Measurements from ENCODE around the gene LDB2. TPM values are rescaled to one million over a fixed set of nuclear protein-coding genes. Genes with fewer than 3 reads are reported as not detected.
"Not testable (repeated sequence)": the region's sequence is repeated elsewhere in the genome, so short reads cannot be mapped to it uniquely, and the experiment has no call there.

The LDB2 gene
- total and polyA plus RNA-seq, 2 donors, result 29.0 to 142 TPM

DNA sequence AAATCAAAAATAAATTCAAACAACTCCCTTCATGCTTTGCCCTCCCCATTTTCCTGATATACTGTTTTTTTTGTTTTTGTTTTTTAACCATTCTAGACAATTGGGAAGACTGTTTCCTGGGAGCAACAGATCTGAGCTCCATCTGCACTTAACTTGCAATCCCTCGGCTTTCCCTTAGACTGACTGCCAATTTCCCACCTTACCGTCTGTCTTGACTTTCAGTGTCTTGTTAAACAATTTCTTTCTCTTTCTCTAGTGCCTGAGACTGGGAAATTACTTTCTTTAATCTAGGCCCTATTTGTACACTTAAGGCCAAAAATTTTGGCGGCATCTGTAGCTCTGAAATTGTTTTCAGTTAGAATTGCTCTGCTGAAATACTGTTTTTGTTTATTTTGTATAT, 326.3 kb downstream of the LDB2 start:
- Histone ChIP-seq H3K4me1 (ENCODE audit: insufficient read depth) (peaks cover 1% of the 10 kb centered on the region), H3K36me3 (ENCODE audit: insufficient read depth) (no peaks in the 10 kb centered on the region), H3K27ac (ENCODE audit: low read depth) (no peak overlapping the region), H3K4me3 (ENCODE audit: low read depth, low read length) (no peak overlapping the region)
- 86% methylated on average over 3 of the region's 3 CpGs for WGBS
- no peak for DNase-seq (ENCODE audit: extremely low spot score)

DNA sequence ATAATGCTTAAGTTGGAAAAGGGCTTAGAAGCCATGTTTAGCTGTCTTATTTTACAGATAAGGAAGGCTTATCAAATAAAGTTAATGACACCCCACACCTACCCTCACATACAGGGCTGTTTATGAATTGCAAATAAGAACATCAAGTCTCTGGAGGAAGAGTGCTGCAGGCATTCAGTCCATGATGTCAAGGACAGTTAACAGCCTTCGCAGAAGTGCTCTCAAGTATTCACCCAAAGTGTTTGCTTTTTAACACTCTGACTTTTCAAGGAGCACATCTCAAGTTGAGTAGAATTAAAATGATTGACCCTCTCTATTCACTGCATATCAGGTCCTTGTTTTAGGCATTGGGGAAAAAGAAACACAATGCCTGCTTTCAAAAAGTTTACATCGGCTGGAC, 328.7 kb downstream of the LDB2 start:
- WGBS, result 85% methylated on average over 2 of the region's 2 CpGs
- Histone ChIP-seq H3K4me1 (ENCODE audit: insufficient read depth) (peaks cover 1% of the 10 kb centered on the region), H3K4me3 (ENCODE audit: low read depth, low read length) (no peak overlapping the region), H3K36me3 (ENCODE audit: insufficient read depth) (no peaks in the 10 kb centered on the region), H3K27ac (ENCODE audit: low read depth) (no peak overlapping the region)
- DNase-seq (ENCODE audit: extremely low spot score), result no peak

DNA sequence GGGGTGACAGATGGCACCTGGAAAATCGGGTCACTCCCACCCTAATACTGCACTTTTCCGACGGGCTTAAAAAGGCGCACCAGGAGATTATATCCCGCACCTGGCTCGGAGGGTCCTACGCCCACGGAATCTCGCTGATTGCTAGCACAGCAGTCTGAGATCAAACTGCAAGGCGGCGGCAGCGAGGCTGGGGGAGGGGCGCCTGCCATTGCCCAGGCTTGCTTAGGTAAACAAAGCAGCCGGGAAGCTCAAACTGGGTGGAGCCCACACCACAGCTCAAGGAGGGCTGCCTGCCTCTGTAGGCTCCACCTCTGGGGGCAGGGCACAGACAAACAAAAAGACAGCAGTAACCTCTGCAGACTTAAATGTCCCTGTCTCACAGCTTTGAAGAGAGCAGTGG, 341.1 kb downstream of the LDB2 start:
- H3K36me3 ChIP-seq (ENCODE audit: insufficient read depth); DNase-seq (ENCODE audit: extremely low spot score); H3K4me3 ChIP-seq (ENCODE audit: low read depth, low read length); H3K4me1 ChIP-seq (ENCODE audit: insufficient read depth); H3K27ac ChIP-seq (ENCODE audit: low read depth): not testable (repeated sequence)
- 94% methylated on average over 14 of the region's 14 CpGs for WGBS

GRCh38 chr4:16555156-16555555, 343.3 kb downstream of the LDB2 start:
- H3K27ac ChIP-seq (ENCODE audit: low read depth), result no peak overlapping the region
- H3K4me1 ChIP-seq (ENCODE audit: insufficient read depth), result no peaks in the 10 kb centered on the region
- DNase-seq (ENCODE audit: extremely low spot score), result no peak
- no peak overlapping the region for H3K4me3 ChIP-seq (ENCODE audit: low read depth, low read length)
- WGBS, result 88% methylated on average over 4 of the region's 4 CpGs
- H3K36me3 ChIP-seq (ENCODE audit: insufficient read depth), result no peaks in the 10 kb centered on the region

- H3K36me3 ChIP-seq (ENCODE audit: insufficient read depth), result no peaks in the 10 kb centered on the region
- no peak for DNase-seq (ENCODE audit: extremely low spot score)
- WGBS, result 62% methylated on average over 2 of the region's 2 CpGs
- no peaks in the 10 kb centered on the region for H3K4me1 ChIP-seq (ENCODE audit: insufficient read depth)
- no peak overlapping the region for H3K4me3 ChIP-seq (ENCODE audit: low read depth, low read length)
- no peak overlapping the region for H3K27ac ChIP-seq (ENCODE audit: low read depth)
These were observed 347.9 kb downstream of the LDB2 start for GRCh38 chr4:16550531-16550930.

DNA sequence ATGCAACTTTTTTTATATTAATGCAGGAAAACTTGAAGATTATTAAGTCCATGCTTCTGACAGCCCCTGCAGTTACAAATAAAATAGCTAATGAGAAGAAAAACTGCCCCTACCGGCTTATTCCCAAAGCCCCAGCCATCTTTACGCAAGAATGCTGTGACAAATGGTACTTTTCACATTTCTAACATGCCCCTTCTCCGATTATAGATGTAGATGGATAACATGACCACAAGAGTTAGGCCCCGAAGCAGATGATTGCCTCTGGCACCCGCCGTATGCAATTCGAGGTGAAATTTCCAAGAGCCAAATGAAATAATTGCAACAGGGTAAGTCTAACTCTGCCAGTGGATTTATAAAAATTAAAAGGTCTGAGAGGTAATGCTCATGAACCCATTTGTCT, 352.8 kb downstream of the LDB2 start:
- Histone ChIP-seq H3K4me1 (ENCODE audit: insufficient read depth) (no peaks in the 10 kb centered on the region), H3K4me3 (ENCODE audit: low read depth, low read length) (no peak overlapping the region), H3K36me3 (ENCODE audit: insufficient read depth) (no peaks in the 10 kb centered on the region), H3K27ac (ENCODE audit: low read depth) (no peak overlapping the region)
- no peak for DNase-seq (ENCODE audit: extremely low spot score)
- WGBS, result 84% methylated on average over 7 of the region's 7 CpGs

DNA sequence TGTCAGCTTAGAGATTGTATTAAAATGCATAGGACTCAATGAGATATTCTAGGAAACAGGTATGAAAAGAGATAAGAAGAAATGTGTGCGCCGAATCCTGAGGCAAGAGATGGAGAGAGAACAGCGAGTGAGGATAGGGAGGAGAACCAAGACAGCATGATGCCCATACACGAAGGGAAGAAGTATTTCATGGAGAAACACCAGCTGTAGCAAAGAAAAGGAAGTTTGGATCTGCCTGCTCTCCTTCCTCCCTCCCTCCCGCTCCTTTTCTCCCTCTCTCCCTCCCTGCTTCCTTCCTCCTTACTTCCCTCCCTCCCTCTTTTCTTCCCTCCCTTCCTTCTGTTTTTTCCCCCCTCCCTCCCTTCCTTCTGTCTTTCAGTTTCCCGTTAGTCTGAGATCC, 353.6 kb downstream of the LDB2 start:
- H3K27ac ChIP-seq (ENCODE audit: low read depth), result no peak overlapping the region

GRCh38 chr4:16544251-16544721, 354.2 kb downstream of the LDB2 start:
- H3K4me1 ChIP-seq (ENCODE audit: insufficient read depth), result no peaks in the 10 kb centered on the region
- DNase-seq (ENCODE audit: extremely low spot score), result peak; percentile 65
- no peak overlapping the region for H3K4me3 ChIP-seq (ENCODE audit: low read depth, low read length)
- H3K27ac ChIP-seq (ENCODE audit: low read depth), result no peak overlapping the region
- no peaks in the 10 kb centered on the region for H3K36me3 ChIP-seq (ENCODE audit: insufficient read depth)
- whole genome bisulfite sequencing, result 39% methylated on average over 6 of the region's 6 CpGs

More for the DNA sequence above, 353.6 kb downstream of the LDB2 start:
- Histone ChIP-seq H3K4me1 (ENCODE audit: insufficient read depth) (no peaks in the 10 kb centered on the region), H3K36me3 (ENCODE audit: insufficient read depth) (no peaks in the 10 kb centered on the region), H3K4me3 (ENCODE audit: low read depth, low read length) (no peak overlapping the region)
- WGBS, result 64% methylated on average over 6 of the region's 6 CpGs
- no peak for DNase-seq (ENCODE audit: extremely low spot score)

- Histone ChIP-seq H3K4me1 (ENCODE audit: insufficient read depth) (no peaks in the 10 kb centered on the region), H3K27ac (ENCODE audit: low read depth) (no peak overlapping the region), H3K4me3 (ENCODE audit: low read depth, low read length) (no peak overlapping the region), H3K36me3 (ENCODE audit: insufficient read depth) (no peaks in the 10 kb centered on the region)
- DNase-seq (ENCODE audit: extremely low spot score), result no peak
- WGBS, result 91% methylated on average over 1 of the region's 1 CpG
These were observed 360.5 kb downstream of the LDB2 start for GRCh38 chr4:16537926-16538325.

- DNase-seq (ENCODE audit: extremely low spot score), result no peak
- 42% methylated on average over 6 of the region's 6 CpGs for WGBS
- H3K36me3 ChIP-seq (ENCODE audit: insufficient read depth), result no peaks in the 10 kb centered on the region
- no peak overlapping the region for H3K4me3 ChIP-seq (ENCODE audit: low read depth, low read length)
- no peaks in the 10 kb centered on the region for H3K4me1 ChIP-seq (ENCODE audit: insufficient read depth)
- H3K27ac ChIP-seq (ENCODE audit: low read depth), result no peak overlapping the region
These were observed 366.0 kb downstream of the LDB2 start for GRCh38 chr4:16532240-16532970.

- Histone ChIP-seq H3K4me3 (ENCODE audit: low read depth, low read length) (no peak overlapping the region), H3K4me1 (ENCODE audit: insufficient read depth) (no peaks in the 10 kb centered on the region), H3K36me3 (ENCODE audit: insufficient read depth) (no peaks in the 10 kb centered on the region), H3K27ac (ENCODE audit: low read depth) (no peak overlapping the region)
- DNase-seq (ENCODE audit: extremely low spot score), result no peak
- WGBS, result 68% methylated on average over 3 of the region's 3 CpGs
These were observed 367.5 kb downstream of the LDB2 start for GRCh38 chr4:16530688-16531635.

DNA sequence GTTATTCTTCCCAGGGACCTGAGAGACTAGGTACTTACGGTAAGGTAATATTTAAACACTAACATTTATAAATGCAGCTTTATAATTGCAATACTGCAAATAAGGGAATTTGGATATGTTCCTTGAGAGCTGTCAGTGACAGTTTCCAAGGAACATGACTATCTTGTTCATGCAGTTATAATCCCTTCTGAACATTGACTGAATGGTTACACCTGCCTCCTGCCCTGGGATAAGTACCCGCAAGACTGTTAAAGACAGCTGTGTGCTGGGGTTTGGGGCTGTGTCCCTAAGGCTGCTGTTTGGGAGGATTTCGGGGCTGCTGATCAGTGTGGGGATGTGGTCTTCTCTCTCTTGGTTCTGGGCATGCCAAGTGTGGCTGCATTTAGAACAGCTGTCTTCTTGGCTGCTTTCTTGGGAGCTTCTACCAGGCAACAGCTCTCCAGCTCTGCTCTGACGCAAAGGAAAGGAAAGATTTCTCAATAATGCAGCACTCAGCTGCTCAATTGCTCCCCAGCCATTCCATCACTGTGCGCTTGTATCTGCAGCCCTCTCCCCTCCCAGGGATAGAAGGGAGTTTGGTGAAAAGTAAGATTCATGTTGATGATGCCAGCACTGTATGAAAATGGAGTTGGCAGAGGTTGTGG, 373.4 kb downstream of the LDB2 start:
- 73% methylated on average over 5 of the region's 5 CpGs for WGBS
- Histone ChIP-seq H3K4me1 (ENCODE audit: insufficient read depth) (no peaks in the 10 kb centered on the region), H3K36me3 (ENCODE audit: insufficient read depth) (no peaks in the 10 kb centered on the region), H3K27ac (ENCODE audit: low read depth) (no peak overlapping the region), H3K4me3 (ENCODE audit: low read depth, low read length) (no peak overlapping the region)
- no peak for DNase-seq (ENCODE audit: extremely low spot score)

DNA sequence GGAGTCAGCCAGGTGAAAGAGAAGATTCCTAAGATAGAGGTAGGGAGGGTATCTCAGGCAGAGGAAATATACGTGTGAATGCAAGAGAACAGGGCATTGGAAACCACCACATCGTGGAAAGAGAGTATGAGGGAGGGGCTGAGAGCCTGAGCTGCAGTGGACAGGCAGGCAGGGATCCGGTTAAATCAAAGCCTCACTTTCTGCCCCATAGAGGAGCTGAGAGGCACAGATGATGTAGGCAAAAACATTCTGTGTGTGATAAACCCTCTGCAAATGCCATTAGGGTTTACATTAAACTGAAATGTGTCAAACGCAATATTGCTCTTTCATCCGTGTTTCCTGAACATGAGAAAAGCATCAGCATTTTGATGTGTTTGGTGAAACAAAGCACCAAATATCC, 374.0 kb downstream of the LDB2 start:
- H3K36me3 ChIP-seq (ENCODE audit: insufficient read depth), result no peaks in the 10 kb centered on the region
- 72% methylated on average over 5 of the region's 5 CpGs for WGBS
- DNase-seq (ENCODE audit: extremely low spot score), result no peak
- H3K27ac ChIP-seq (ENCODE audit: low read depth), result no peak overlapping the region
- H3K4me3 ChIP-seq (ENCODE audit: low read depth, low read length), result no peak overlapping the region
- H3K4me1 ChIP-seq (ENCODE audit: insufficient read depth), result no peaks in the 10 kb centered on the region

Measured in urinary bladder (tissue), 4 donors.